Measurements from ENCODE around the gene UBTFL1. TPM values are rescaled to one million over a fixed set of nuclear protein-coding genes. Genes with fewer than 3 reads are reported as not detected.

The UBTFL1 gene
- total RNA-seq, 2 experiments from 2014 or later = not detected

DNA sequence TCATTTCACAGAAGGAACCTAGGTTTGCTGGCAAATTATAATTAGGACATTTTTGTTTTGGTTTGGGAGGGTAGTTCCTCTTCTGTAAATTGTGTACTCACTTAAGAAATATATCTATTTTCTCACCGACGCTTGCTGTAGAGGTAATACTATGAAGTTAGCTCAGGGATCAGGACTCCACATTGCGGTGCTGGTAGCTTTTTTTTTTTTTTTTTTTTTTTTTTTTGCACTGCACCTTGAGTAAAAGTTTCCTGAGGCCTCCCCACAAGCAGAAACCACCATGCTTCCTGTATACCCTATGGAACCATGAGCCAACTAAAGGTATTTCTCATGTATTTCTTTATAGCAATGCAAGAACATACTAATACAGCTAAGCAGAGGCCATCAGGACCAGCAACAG is 14.7 kb downstream of the UBTFL1 start:
- Histone ChIP-seq H3K36me3 (ENCODE audit: insufficient read depth, low read length) (no peaks in the 10 kb centered on the region), H3K9me3 (ENCODE audit: control insufficient read depth in 1 of 2, insufficient read depth in 1 of 2, low read length in 2 of 2) (no peaks in the 10 kb centered on the region), H3K27ac (ENCODE audit: low read depth in 1 of 2, low read length in 2 of 2) (no peak overlapping the region), H3K4me1 (ENCODE audit: insufficient read depth, low read length) (no peaks in the 10 kb centered on the region), H3K27me3 (ENCODE audit: control insufficient read depth in 1 of 2, insufficient read depth in 2 of 2, low read length in 2 of 2) (no peaks in the 10 kb centered on the region), H3K4me3 (ENCODE audit: low read length) (no peak overlapping the region)
- ATAC-seq (ENCODE audit: poor library complexity) (no peak), DNase-seq (no peak)
- Mint-ChIP-seq H3K27ac (no peak overlapping the region), H3K9me3 (no peaks in the 10 kb centered on the region), H3K36me3 (ENCODE audit: low read depth) (no peaks in the 10 kb centered on the region), H3K4me1 (ENCODE audit: low read depth) (no peaks in the 10 kb centered on the region), H3K27me3 (no peaks in the 10 kb centered on the region), H3K4me3 (no peak overlapping the region)
- POLR2A ChIA-PET = no interaction called here
- TF ChIP-seq, protein P1, sequence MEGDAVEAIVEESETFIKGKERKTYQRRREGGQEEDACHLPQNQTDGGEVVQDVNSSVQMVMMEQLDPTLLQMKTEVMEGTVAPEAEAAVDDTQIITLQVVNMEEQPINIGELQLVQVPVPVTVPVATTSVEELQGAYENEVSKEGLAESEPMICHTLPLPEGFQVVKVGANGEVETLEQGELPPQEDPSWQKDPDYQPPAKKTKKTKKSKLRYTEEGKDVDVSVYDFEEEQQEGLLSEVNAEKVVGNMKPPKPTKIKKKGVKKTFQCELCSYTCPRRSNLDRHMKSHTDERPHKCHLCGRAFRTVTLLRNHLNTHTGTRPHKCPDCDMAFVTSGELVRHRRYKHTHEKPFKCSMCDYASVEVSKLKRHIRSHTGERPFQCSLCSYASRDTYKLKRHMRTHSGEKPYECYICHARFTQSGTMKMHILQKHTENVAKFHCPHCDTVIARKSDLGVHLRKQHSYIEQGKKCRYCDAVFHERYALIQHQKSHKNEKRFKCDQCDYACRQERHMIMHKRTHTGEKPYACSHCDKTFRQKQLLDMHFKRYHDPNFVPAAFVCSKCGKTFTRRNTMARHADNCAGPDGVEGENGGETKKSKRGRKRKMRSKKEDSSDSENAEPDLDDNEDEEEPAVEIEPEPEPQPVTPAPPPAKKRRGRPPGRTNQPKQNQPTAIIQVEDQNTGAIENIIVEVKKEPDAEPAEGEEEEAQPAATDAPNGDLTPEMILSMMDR (IDR thresholded peaks at IDR 0.05) = no peak
- CTCF ChIA-PET = no interaction called here
- intact Hi-C loops (cut with DNase I, micrococcal nuclease) = no loop called here

DNA sequence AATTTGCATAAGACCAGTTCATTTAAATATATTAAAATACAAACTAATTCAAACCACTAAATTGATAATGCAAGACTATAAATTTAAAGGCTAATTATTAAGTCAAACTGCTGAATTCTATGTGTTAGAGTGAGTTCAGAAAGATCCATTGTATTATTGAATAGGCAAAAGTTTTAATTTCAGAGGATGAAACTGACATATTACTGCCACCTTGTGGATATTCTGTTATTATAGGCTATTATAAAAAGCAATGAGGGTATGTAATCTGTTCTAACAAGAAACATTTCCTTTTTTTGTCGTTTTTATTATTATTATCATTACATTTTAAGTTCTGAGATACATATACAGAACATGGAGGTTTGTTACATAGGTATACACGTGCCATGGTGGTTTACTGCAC is 27.8 kb downstream of the UBTFL1 start:
- Histone ChIP-seq H3K9me3 (ENCODE audit: control insufficient read depth in 1 of 2, insufficient read depth in 1 of 2, low read length in 2 of 2) (no peaks in the 10 kb centered on the region), H3K27ac (ENCODE audit: low read depth in 1 of 2, low read length in 2 of 2) (no peak overlapping the region), H3K36me3 (ENCODE audit: insufficient read depth, low read length) (no peaks in the 10 kb centered on the region), H3K4me3 (ENCODE audit: low read length) (no peak overlapping the region), H3K4me1 (ENCODE audit: insufficient read depth, low read length) (no peaks in the 10 kb centered on the region), H3K27me3 (ENCODE audit: control insufficient read depth in 1 of 2, insufficient read depth in 2 of 2, low read length in 2 of 2) (peaks cover 0 to 4% of the 10 kb centered on the region in 2 experiments)
- ATAC-seq (ENCODE audit: poor library complexity) = no peak
- CTCF ChIA-PET = no interaction called here
- H3K9me3 Mint-ChIP-seq = no peaks in the 10 kb centered on the region
- H3K36me3 Mint-ChIP-seq (ENCODE audit: low read depth) = no peaks in the 10 kb centered on the region
- no peak overlapping the region for H3K27ac Mint-ChIP-seq
- POLR2A ChIA-PET = no interaction called here
- intact Hi-C loops (cut with DNase I, micrococcal nuclease) = no loop called here
- no peak for DNase-seq
- TF ChIP-seq, protein P1 (IDR thresholded peaks at IDR 0.05) = no peak
- no peak overlapping the region for H3K4me3 Mint-ChIP-seq
- H3K4me1 Mint-ChIP-seq (ENCODE audit: low read depth) = no peaks in the 10 kb centered on the region
- H3K27me3 Mint-ChIP-seq = peaks cover 6% of the 10 kb centered on the region

DNA sequence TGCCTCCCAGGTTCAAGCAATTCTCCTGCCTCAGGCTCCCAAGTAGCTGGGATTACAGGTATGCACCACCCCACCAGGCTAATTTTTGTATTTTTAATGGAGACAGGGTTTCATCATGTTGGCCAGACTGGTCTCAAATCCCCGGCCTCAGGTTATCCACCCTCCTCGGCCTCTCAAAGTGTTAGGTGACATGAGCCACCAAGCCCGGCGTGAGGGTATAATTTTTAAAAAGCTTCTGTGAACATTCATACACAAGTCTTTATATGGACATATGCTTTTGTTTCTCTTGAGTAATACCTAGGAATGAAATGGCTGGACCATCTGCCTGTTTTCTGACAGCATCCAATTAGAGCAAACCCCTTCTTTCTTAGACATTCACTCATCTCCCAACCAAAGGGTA is 34.4 kb downstream of the UBTFL1 start:
- no peak for ATAC-seq (ENCODE audit: poor library complexity)
- no peak overlapping the region for H3K4me3 Mint-ChIP-seq
- H3K27ac ChIP-seq (ENCODE audit: low read depth in 1 of 2, low read length in 2 of 2) = no peak overlapping the region
- no peak overlapping the region for H3K4me3 ChIP-seq (ENCODE audit: low read length)
- H3K9me3 Mint-ChIP-seq = no peaks in the 10 kb centered on the region
- no peaks in the 10 kb centered on the region for H3K9me3 ChIP-seq (ENCODE audit: control insufficient read depth in 1 of 2, insufficient read depth in 1 of 2, low read length in 2 of 2)
- no peaks in the 10 kb centered on the region for H3K27me3 ChIP-seq (ENCODE audit: control insufficient read depth in 1 of 2, insufficient read depth in 2 of 2, low read length in 2 of 2)
- TF ChIP-seq, protein P1 (IDR thresholded peaks at IDR 0.05) = no peak
- ChIA-PET CTCF (no interaction called here), POLR2A (no interaction called here)
- no peaks in the 10 kb centered on the region for H3K27me3 Mint-ChIP-seq
- H3K27ac Mint-ChIP-seq = no peak overlapping the region
- H3K36me3 Mint-ChIP-seq (ENCODE audit: low read depth) = no peaks in the 10 kb centered on the region
- intact Hi-C loops (cut with DNase I, micrococcal nuclease) = no loop called here
- H3K4me1 ChIP-seq (ENCODE audit: insufficient read depth, low read length) = no peaks in the 10 kb centered on the region
- no peaks in the 10 kb centered on the region for H3K4me1 Mint-ChIP-seq (ENCODE audit: low read depth)
- H3K36me3 ChIP-seq (ENCODE audit: insufficient read depth, low read length) = no peaks in the 10 kb centered on the region
- DNase-seq = no peak
